ENCODE results near the gene CAST.

The CAST gene

DNA sequence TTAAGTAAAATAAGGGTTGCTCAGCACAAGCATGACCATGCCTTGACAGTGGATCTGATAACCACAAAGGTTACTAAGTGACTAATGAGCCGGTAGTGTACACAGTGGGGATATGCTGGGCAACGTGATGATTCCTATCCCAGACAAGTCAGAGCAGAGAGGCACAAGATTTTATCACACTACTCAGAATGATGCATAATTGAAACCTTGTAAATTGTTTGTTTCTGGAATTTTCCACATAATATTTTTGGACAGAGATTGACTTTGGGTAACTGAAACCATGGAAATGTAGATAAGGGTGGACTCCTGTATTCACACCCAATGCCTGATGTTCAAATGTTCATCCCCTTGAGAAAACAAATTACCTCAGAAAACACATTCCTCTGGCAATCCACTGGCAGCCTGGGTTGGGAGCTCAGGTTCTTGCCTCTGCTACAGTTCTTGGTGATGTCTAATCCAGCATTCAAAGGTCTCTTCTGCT is 161.8 kb downstream of the CAST start:
- no peak for DNase-seq

Data from NCI-H1092 (cell line).